ENCODE measurements around the gene RAB27A.

DNA sequence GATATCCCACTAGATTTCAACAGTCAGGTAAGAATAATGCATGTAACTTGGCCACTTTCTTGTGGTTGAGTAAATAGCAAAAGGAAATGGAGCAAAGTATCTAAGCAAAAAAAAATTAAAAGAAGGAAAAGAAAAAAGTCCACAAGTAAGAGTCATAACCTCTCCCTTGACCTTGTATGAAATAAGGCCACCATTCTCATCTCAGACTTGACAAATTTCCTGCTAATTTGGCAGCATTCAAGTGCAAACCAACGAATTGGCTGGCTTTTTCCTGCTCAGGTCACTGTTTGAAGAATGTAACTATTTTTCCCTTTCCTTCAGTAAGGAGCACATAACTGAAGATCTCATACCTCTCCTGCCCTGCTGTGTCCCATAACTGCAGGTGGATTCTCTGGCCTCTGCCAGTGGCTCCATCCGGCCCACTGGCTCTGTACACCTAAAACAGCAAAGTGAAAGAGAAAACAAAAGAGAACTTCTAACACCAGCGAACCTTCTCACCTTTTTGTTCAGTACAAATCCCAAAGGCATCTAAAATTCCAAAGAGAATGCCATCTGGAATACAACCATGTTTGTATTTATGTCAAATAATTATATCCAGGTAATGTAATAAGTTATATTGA is 59.5 kb downstream of the RAB27A start:
- TF ChIP-seq NRF1 (conservative IDR thresholded peaks at IDR 0.05; ENCODE audit: low read depth, low read length), result no peak
- TF ChIP-seq, protein P1, sequence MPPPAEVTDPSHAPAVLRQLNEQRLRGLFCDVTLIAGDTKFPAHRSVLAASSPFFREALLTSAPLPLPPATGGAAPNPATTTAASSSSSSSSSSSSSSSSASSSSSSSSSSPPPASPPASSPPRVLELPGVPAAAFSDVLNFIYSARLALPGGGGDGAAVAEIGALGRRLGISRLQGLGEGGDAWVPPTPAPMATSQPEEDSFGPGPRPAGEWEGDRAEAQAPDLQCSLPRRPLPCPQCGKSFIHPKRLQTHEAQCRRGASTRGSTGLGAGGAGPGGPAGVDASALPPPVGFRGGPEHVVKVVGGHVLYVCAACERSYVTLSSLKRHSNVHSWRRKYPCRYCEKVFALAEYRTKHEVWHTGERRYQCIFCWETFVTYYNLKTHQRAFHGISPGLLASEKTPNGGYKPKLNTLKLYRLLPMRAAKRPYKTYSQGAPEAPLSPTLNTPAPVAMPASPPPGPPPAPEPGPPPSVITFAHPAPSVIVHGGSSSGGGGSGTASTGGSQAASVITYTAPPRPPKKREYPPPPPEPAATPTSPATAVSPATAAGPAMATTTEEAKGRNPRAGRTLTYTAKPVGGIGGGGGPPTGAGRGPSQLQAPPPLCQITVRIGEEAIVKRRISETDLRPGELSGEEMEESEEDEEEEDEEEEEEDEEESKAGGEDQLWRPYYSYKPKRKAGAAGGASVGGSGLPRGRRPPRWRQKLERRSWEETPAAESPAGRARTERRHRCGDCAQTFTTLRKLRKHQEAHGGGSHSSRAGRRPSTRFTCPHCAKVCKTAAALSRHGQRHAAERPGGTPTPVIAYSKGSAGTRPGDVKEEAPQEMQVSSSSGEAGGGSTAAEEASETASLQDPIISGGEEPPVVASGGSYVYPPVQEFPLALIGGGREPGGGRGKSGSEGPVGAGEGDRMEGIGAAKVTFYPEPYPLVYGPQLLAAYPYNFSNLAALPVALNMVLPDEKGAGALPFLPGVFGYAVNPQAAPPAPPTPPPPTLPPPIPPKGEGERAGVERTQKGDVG (CRISPR knock-in tag; IDR thresholded peaks at IDR 0.05), result no peak
- TF ChIP-seq, protein P2, sequence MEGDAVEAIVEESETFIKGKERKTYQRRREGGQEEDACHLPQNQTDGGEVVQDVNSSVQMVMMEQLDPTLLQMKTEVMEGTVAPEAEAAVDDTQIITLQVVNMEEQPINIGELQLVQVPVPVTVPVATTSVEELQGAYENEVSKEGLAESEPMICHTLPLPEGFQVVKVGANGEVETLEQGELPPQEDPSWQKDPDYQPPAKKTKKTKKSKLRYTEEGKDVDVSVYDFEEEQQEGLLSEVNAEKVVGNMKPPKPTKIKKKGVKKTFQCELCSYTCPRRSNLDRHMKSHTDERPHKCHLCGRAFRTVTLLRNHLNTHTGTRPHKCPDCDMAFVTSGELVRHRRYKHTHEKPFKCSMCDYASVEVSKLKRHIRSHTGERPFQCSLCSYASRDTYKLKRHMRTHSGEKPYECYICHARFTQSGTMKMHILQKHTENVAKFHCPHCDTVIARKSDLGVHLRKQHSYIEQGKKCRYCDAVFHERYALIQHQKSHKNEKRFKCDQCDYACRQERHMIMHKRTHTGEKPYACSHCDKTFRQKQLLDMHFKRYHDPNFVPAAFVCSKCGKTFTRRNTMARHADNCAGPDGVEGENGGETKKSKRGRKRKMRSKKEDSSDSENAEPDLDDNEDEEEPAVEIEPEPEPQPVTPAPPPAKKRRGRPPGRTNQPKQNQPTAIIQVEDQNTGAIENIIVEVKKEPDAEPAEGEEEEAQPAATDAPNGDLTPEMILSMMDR (IDR thresholded peaks at IDR 0.05 in 2 of 3, conservative IDR thresholded peaks at IDR 0.05 in 1 of 3; ENCODE audit: control insufficient read depth in 2 of 3, extremely low read depth in 1 of 3, insufficient read depth in 1 of 3, low read depth in 3 of 3, low read length in 3 of 3), result no peak
- no peak for TF ChIP-seq ZNF207 (IDR thresholded peaks at IDR 0.05; ENCODE audit: borderline replicate concordance)
- TF ChIP-seq TAF1 (IDR thresholded peaks at IDR 0.05; ENCODE audit: borderline replicate concordance, low read depth, low read length), result no peak
